ENCODE data around the gene NFIA. TPM values are rescaled to one million over a fixed set of nuclear protein-coding genes. Genes with fewer than 3 reads are reported as not detected.

NFIA gene
- total and polyA plus RNA-seq, 2 of the 13 experiments (the other 11 are each of a cell fraction or from before 2014, with no cell fraction given) = 14.7 to 28.5 TPM

- TF ChIP-seq TEAD3 (CRISPR knock-in tag; optimal IDR thresholded peaks at IDR 0.05; ENCODE audit: borderline replicate concordance) (peak; percentile 66), KLF9 (CRISPR knock-in tag; IDR thresholded peaks at IDR 0.05; ENCODE audit: low read depth) (no peak), GMEB2 (CRISPR knock-in tag; IDR thresholded peaks at IDR 0.05; ENCODE audit: low read depth) (peak; percentile 40; the same call in 1 of the 2 replicates), FOXO1 (CRISPR knock-in tag; IDR thresholded peaks at IDR 0.05) (peak; percentile 75), FIP1L1 (IDR thresholded peaks at IDR 0.05; ENCODE audit: borderline replicate concordance, insufficient read depth, low read depth, low read length) (no peak), SKI (IDR thresholded peaks at IDR 0.05; ENCODE audit: partially characterized antibody) (peak; percentile 92), POLR2A (IDR thresholded peaks at IDR 0.05; ENCODE audit: insufficient read depth in 1 of 2, low read depth in 2 of 2, low read length in 2 of 2) (peak; percentile 71 to 77), XRCC5 (optimal IDR thresholded peaks at IDR 0.05; ENCODE audit: low read length) (peak; percentile 79), HOXA7 (CRISPR knock-in tag; IDR thresholded peaks at IDR 0.05) (no peak), ZXDC (CRISPR knock-in tag; IDR thresholded peaks at IDR 0.05) (no peak), ZNF670 (CRISPR knock-in tag; IDR thresholded peaks at IDR 0.05; ENCODE audit: borderline replicate concordance) (no peak), SP2 (CRISPR knock-in tag; IDR thresholded peaks at IDR 0.05) (peak; percentile 73), HOXA9 (CRISPR knock-in tag; IDR thresholded peaks at IDR 0.05; ENCODE audit: borderline replicate concordance) (no peak)
- TF ChIP-seq, protein P1, sequence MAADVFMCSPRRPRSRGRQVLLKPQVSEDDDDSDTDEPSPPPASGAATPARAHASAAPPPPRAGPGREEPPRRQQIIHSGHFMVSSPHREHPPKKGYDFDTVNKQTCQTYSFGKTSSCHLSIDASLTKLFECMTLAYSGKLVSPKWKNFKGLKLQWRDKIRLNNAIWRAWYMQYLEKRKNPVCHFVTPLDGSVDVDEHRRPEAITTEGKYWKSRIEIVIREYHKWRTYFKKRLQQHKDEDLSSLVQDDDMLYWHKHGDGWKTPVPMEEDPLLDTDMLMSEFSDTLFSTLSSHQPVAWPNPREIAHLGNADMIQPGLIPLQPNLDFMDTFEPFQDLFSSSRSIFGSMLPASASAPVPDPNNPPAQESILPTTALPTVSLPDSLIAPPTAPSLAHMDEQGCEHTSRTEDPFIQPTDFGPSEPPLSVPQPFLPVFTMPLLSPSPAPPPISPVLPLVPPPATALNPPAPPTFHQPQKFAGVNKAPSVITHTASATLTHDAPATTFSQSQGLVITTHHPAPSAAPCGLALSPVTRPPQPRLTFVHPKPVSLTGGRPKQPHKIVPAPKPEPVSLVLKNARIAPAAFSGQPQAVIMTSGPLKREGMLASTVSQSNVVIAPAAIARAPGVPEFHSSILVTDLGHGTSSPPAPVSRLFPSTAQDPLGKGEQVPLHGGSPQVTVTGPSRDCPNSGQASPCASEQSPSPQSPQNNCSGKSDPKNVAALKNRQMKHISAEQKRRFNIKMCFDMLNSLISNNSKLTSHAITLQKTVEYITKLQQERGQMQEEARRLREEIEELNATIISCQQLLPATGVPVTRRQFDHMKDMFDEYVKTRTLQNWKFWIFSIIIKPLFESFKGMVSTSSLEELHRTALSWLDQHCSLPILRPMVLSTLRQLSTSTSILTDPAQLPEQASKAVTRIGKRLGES (CRISPR knock-in tag; IDR thresholded peaks at IDR 0.05; ENCODE audit: borderline replicate concordance) = no peak
- TF ChIP-seq, protein P2, sequence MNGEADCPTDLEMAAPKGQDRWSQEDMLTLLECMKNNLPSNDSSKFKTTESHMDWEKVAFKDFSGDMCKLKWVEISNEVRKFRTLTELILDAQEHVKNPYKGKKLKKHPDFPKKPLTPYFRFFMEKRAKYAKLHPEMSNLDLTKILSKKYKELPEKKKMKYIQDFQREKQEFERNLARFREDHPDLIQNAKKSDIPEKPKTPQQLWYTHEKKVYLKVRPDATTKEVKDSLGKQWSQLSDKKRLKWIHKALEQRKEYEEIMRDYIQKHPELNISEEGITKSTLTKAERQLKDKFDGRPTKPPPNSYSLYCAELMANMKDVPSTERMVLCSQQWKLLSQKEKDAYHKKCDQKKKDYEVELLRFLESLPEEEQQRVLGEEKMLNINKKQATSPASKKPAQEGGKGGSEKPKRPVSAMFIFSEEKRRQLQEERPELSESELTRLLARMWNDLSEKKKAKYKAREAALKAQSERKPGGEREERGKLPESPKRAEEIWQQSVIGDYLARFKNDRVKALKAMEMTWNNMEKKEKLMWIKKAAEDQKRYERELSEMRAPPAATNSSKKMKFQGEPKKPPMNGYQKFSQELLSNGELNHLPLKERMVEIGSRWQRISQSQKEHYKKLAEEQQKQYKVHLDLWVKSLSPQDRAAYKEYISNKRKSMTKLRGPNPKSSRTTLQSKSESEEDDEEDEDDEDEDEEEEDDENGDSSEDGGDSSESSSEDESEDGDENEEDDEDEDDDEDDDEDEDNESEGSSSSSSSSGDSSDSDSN (CRISPR knock-in tag; IDR thresholded peaks at IDR 0.05) = peak; percentile 78
- TF ChIP-seq, protein P3, sequence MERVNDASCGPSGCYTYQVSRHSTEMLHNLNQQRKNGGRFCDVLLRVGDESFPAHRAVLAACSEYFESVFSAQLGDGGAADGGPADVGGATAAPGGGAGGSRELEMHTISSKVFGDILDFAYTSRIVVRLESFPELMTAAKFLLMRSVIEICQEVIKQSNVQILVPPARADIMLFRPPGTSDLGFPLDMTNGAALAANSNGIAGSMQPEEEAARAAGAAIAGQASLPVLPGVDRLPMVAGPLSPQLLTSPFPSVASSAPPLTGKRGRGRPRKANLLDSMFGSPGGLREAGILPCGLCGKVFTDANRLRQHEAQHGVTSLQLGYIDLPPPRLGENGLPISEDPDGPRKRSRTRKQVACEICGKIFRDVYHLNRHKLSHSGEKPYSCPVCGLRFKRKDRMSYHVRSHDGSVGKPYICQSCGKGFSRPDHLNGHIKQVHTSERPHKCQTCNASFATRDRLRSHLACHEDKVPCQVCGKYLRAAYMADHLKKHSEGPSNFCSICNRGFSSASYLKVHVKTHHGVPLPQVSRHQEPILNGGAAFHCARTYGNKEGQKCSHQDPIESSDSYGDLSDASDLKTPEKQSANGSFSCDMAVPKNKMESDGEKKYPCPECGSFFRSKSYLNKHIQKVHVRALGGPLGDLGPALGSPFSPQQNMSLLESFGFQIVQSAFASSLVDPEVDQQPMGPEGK (CRISPR knock-in tag; IDR thresholded peaks at IDR 0.05) = peak; percentile 98
Observed at GRCh38 chr1:61076728-61077675, 5.4 kb upstream of the NFIA start (continued).
